Neutrophil (primary cell): ENCODE data around the gene P2RY2.

Experiments used
- H3K27ac ChIP-seq: fragments of 200-600 bp; sonication (generic); 2 replicates; pipeline ENCODE4 v1.5.1; 2016; ENCODE audit warnings: mild to moderate bottlenecking, moderate library complexity
- H3K27me3 ChIP-seq: fragments of 200-600 bp; sonication (generic); 2 replicates; pipeline ENCODE4 v1.6.0; 2016; ENCODE audit warnings: mild to moderate bottlenecking
- H3K36me3 ChIP-seq: fragments of 200-600 bp; sonication (generic); 2 replicates; pipeline ENCODE4 v1.5.1; 2017
- H3K4me1 ChIP-seq, 2 experiments: fragments of 200-600 bp in 1 of 2; sonication (generic) in 1 of 2; 1 replicate in 1 of 2; 2 replicates in 1 of 2; pipeline versions ENCODE4 v1.5.1 to v1.6.1; 2013 to 2016; ENCODE audit warnings: low read depth in 1 of 2, low read length in 1 of 2, mild to moderate bottlenecking in 1 of 2, moderate library complexity in 1 of 2; ENCODE audit not compliant: control insufficient read depth in 1 of 2, insufficient read depth in 1 of 2
- H3K4me3 ChIP-seq, 2 experiments: fragments of 200-600 bp in 1 of 2; sonication (generic) in 1 of 2; 1 replicate in 1 of 2; 2 replicates in 1 of 2; pipeline ENCODE4 v1.5.1; 2013 to 2016; ENCODE audit warnings: low read depth in 1 of 2, low read length in 1 of 2, mild to moderate bottlenecking in 1 of 2, moderate library complexity in 1 of 2
- H3K9me3 ChIP-seq: fragments of 200-600 bp; sonication (generic); 2 replicates; pipeline ENCODE4 v1.5.1; 2016
- TF ChIP-seq, protein P1 (sequence below): fragments of 200-600 bp; sonication (generic); IDR thresholded peaks from 2 replicates; pipeline ENCODE4 v1.5.1; 2016; ENCODE audit warnings: antibody characterized with exemption

P2RY2 gene

DNA sequence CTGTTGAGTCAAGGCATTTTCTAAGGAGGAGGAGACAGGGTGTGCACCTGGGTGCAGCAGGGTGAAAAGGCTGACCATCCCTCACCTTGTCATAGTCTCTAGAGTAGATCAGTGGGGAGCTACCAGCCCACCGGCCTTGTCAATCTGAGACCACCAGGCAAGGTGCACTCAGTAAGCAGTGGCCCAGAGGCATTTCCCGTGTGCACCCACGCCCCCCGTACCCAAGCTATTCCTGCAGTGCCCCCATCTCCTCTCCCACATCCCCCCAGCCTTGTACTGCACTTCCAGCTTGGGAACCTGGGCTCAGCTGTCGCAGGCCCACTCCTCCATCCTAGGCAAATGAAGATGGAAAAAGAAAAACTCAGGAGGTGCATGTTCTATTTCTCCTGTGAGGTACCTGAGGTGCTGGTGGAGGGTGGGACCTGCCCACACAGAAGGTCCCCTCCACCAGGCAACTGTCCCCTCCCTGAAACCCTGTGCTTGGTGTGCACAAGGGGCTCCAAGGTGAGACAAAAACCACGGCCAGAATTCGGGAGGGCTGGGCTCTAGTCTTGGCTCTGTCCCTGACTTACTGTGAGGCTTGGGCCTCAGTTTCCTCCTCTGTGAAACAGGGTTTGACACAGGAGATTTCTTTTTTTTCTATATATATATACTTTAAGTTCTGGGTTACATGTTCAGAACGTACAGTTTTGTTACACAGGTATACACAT is 8.4 kb downstream of the P2RY2 start:
- no peak overlapping the region for H3K27ac ChIP-seq
- H3K9me3 ChIP-seq: no peaks in the 10 kb centered on the region
- peaks cover 16 to 22% of the 10 kb centered on the region in 2 experiments for H3K4me1 ChIP-seq
- TF ChIP-seq, protein P1, sequence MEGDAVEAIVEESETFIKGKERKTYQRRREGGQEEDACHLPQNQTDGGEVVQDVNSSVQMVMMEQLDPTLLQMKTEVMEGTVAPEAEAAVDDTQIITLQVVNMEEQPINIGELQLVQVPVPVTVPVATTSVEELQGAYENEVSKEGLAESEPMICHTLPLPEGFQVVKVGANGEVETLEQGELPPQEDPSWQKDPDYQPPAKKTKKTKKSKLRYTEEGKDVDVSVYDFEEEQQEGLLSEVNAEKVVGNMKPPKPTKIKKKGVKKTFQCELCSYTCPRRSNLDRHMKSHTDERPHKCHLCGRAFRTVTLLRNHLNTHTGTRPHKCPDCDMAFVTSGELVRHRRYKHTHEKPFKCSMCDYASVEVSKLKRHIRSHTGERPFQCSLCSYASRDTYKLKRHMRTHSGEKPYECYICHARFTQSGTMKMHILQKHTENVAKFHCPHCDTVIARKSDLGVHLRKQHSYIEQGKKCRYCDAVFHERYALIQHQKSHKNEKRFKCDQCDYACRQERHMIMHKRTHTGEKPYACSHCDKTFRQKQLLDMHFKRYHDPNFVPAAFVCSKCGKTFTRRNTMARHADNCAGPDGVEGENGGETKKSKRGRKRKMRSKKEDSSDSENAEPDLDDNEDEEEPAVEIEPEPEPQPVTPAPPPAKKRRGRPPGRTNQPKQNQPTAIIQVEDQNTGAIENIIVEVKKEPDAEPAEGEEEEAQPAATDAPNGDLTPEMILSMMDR: no peak
- no peaks in the 10 kb centered on the region for H3K27me3 ChIP-seq
- H3K4me3 ChIP-seq: no peak overlapping the region
- peaks cover 35% of the 10 kb centered on the region for H3K36me3 ChIP-seq

DNA sequence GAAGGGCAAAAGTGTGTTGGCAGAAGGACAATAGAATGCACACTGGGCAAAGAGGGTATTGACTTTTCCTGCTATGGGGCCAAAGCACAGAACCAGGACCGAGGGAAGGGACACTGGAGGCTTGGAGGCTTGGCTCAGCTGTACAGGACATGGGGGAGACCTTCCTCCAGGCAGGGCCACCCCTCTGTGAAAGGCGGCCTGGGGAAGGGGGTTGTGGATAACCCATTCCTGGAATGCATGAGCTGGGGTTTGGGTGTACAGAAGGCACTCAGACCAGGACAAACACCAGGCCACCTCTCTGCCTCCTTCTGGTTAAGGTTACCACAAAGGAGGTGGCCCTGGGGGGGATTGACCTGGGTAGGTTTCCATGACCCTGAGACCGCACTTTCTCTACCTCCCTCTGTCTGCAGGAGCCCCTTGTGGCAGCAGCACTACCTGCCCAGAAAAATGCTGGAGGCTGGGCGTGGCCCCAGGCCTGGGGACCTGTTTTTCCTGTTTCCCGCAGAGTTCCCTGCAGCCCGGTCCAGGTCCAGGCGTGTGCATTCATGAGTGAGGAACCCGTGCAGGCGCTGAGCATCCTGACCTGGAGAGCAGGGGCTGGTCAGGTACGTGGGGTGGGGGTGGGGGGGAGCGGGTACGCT is 9.6 kb downstream of the P2RY2 start:
- H3K4me3 ChIP-seq: no peak overlapping the region
- H3K4me1 ChIP-seq: peaks cover 9 to 17% of the 10 kb centered on the region in 2 experiments
- TF ChIP-seq, protein P1: no peak
- H3K27me3 ChIP-seq: no peaks in the 10 kb centered on the region
- H3K9me3 ChIP-seq: no peaks in the 10 kb centered on the region
- H3K27ac ChIP-seq: no peak overlapping the region
- H3K36me3 ChIP-seq: peaks cover 39% of the 10 kb centered on the region

- Histone ChIP-seq H3K27ac (no peak overlapping the region), H3K4me3 (no peak overlapping the region), H3K27me3 (no peaks in the 10 kb centered on the region), H3K9me3 (no peaks in the 10 kb centered on the region), H3K4me1 (peaks cover 9 to 15% of the 10 kb centered on the region in 2 experiments), H3K36me3 (peaks cover 42% of the 10 kb centered on the region)
- TF ChIP-seq, protein P1: no peak
Measured at GRCh38 chr11:73228268-73229134, 10.4 kb downstream of the P2RY2 start.

DNA sequence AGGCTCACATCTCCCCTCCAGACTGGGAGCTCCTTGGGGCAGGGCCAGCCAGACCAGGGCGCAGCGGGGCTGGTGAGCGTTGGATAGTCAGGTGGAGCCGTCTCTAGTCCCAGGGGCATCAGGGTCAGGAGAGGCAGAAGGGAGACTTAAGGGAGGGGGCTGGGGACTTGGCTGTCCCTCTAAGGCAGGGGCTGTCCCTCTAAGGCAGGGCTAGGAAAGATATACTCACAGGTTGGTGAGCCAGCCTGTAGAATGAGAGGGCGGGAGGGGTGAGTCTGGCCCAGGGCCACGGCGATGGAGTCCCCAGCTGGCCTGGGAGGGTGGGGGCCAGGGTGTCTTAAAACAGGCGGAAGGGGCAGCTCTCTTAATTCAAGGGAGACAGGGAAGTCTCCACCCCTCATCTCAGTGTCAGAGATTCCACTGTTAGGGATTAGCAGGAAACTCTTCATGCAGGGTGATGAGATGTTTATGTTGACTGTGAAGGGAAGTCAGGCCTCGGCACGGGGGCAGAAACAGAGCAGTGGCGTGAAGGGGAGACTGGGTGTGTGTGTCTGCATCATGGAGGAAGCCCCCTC is 11.3 kb downstream of the P2RY2 start:
- Histone ChIP-seq H3K4me1 (peaks cover 2 to 6% of the 10 kb centered on the region in 2 experiments), H3K36me3 (peaks cover 51% of the 10 kb centered on the region), H3K27ac (no peak overlapping the region), H3K4me3 (no peak overlapping the region), H3K27me3 (no peaks in the 10 kb centered on the region), H3K9me3 (no peaks in the 10 kb centered on the region)
- TF ChIP-seq, protein P1: no peak
